Measurements from ENCODE around the gene SPPL2B. TPM values are rescaled to one million over a fixed set of nuclear protein-coding genes. Genes with fewer than 3 reads are reported as not detected.

Gene SPPL2B
- total RNA-seq, 1 donor from 2014 or later = 52.3 TPM

DNA sequence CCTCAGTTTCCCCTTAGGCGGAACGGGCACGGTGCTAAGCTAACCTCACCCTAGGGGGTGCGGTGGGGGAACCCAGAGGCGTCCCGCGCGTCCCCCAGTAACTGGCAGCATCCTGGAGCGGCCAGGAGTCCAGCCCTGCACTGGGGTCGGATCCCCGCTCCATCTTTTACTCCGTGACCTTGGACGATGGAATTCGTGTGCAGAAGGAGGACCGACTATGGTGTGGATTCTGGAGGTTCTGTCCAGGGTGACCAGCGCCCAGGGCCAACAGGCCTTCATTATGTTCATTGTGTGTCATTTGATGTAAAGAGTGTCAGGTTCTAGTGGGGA, 630 bp downstream of the SPPL2B start:
- DNase-seq (no peak), ATAC-seq (peak; percentile 1 to 17)
- TF ChIP-seq, protein P1, sequence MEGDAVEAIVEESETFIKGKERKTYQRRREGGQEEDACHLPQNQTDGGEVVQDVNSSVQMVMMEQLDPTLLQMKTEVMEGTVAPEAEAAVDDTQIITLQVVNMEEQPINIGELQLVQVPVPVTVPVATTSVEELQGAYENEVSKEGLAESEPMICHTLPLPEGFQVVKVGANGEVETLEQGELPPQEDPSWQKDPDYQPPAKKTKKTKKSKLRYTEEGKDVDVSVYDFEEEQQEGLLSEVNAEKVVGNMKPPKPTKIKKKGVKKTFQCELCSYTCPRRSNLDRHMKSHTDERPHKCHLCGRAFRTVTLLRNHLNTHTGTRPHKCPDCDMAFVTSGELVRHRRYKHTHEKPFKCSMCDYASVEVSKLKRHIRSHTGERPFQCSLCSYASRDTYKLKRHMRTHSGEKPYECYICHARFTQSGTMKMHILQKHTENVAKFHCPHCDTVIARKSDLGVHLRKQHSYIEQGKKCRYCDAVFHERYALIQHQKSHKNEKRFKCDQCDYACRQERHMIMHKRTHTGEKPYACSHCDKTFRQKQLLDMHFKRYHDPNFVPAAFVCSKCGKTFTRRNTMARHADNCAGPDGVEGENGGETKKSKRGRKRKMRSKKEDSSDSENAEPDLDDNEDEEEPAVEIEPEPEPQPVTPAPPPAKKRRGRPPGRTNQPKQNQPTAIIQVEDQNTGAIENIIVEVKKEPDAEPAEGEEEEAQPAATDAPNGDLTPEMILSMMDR (IDR thresholded peaks at IDR 0.05) = no peak
- H3K4me1 ChIP-seq = peaks cover 53% of the 10 kb centered on the region
- peaks cover 17% of the 10 kb centered on the region for H3K36me3 ChIP-seq
- intact Hi-C loops (cut with DNase I) = no loop called here
- no peaks in the 10 kb centered on the region for H3K9me3 ChIP-seq
- peak overlapping the region; percentile 84 for H3K27ac ChIP-seq
- peak overlapping the region; percentile 93 for H3K4me3 ChIP-seq
- H3K27me3 ChIP-seq (ENCODE audit: low read depth) = no peaks in the 10 kb centered on the region

DNA sequence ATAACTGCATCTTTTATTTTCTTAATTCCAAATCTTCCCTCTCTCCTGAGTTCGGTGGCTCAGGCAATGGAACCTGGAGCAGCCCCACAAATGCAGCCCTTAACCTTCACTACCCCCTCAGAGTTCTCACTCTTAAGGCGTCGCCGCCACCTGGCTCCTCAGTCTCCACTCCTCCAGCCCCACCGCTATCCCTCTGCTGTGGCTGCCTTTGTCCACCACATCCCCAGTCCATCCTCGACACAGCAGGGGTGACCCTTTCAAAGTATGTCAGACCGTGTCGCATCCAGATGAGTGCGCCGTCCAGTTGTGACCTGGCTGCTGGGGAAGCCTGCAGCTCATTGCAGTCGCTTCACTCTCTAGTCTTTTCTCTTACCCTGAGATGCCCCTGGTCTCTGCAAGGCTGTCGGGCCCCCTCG, 1.0 kb downstream of the SPPL2B start:
- no peaks in the 10 kb centered on the region for H3K9me3 ChIP-seq
- no peak overlapping the region for H3K27ac ChIP-seq
- no peaks in the 10 kb centered on the region for H3K27me3 ChIP-seq (ENCODE audit: low read depth)
- no peak for DNase-seq
- intact Hi-C loops (cut with DNase I) = no loop called here
- H3K4me3 ChIP-seq = peak overlapping the region; percentile 93
- TF ChIP-seq, protein P1 (IDR thresholded peaks at IDR 0.05) = no peak
- ATAC-seq = no peak
- H3K4me1 ChIP-seq = peaks cover 53% of the 10 kb centered on the region
- H3K36me3 ChIP-seq = peaks cover 13% of the 10 kb centered on the region

DNA sequence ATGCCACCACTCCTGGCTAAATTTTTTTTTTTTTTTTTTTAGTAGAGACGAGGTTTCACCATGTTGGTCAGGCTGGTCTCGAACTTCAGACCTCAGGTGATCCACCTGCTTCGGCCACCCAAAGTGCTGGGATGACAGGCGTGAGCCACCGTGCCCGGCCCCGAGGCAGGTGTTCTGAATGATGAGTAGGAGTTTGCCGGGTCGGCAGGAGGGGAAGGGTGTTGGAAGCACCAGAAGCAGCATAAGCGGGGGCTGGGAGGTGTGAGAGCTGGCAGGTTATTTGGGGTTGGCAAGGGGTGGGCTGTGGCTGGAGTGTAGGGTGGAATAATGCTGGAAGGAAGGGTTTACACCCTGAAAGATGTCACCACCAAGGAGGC, 1.8 kb downstream of the SPPL2B start:
- H3K4me1 ChIP-seq = peaks cover 53% of the 10 kb centered on the region
- intact Hi-C loops (cut with DNase I) = no loop called here

DNA sequence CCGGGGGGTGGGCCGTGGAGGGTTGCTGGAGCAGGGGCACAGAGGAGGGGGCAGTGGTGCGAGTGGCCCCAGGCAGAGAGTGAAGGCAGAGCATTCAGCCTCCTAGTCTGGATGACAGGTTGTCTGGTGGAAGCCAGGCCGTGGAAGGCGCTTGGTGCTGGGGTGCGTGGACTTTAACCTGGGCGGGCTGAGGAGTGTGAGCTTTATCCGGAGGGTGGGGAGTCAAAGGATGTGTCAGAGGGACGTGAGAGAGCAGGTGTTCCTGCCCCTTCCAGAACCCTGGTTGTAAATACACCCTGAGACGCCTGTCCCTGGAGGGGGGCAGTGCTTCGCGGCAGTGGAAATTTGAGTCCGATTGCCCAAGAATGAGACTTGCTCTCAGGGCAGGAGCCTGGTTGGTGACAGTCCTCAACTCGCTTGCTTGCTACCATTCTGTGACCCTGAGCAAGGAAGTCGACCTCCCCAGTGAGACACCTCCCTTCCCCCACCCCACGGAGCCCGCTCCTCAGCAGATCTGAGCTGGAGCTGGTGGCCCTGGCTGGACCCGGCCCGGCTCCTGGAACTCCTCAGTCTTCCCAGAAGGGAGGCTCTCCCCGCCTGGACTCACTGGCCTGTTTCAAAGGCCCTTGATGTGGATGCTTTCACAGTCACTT, 2.3 kb downstream of the SPPL2B start:
- Histone ChIP-seq H3K4me3 (no peak overlapping the region), H3K36me3 (peaks cover 2% of the 10 kb centered on the region), H3K27ac (no peak overlapping the region), H3K27me3 (ENCODE audit: low read depth) (no peaks in the 10 kb centered on the region), H3K9me3 (no peaks in the 10 kb centered on the region), H3K4me1 (peaks cover 53% of the 10 kb centered on the region)
- DNase-seq = no peak
- no peak for ATAC-seq
- TF ChIP-seq, protein P1 (IDR thresholded peaks at IDR 0.05) = no peak
- intact Hi-C loops (cut with DNase I) = no loop called here

More for the DNA sequence above, 1.8 kb downstream of the SPPL2B start:
- Histone ChIP-seq H3K4me3 (no peak overlapping the region), H3K36me3 (peaks cover 6% of the 10 kb centered on the region), H3K27ac (no peak overlapping the region), H3K9me3 (no peaks in the 10 kb centered on the region), H3K27me3 (ENCODE audit: low read depth) (no peaks in the 10 kb centered on the region)
- DNase-seq (no peak), ATAC-seq (no peak)
- TF ChIP-seq, protein P1 (IDR thresholded peaks at IDR 0.05) = no peak

DNA sequence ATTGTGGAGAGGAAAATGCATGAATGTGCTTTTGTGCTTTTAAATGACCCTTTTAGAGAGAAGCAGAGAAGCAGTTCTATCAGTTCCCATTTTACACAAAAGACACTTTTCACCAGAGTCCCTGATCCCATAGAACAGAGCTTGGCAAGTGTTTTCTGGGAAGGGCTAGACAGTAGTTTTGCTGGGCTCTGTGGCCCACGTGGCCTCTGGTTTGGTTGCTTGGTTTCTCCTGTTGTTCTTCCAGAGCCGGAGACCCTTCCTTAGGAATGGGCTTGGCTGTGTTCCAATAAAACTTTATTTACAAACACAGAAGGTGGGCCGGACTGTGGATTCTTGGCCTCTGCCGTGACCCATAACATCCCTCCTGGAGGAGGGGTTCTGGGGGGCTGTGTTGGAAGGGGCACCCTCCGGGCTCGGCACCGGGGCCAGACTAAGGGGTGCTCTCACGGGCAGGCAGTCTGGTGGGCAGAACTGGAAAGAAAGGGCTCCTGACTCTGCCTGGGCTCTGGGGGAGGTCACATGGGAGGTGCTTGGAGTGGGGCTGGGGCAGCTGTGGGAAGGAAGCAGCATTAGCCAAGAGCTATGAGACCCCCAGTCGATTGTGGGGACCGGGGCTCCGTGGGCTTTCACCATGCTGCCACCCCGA, 3.2 kb downstream of the SPPL2B start:
- intact Hi-C loops (cut with DNase I) = no loop called here
- no peak overlapping the region for H3K4me3 ChIP-seq
- H3K4me1 ChIP-seq = peaks cover 48% of the 10 kb centered on the region
- no peaks in the 10 kb centered on the region for H3K27me3 ChIP-seq (ENCODE audit: low read depth)
- no peak for DNase-seq
- H3K27ac ChIP-seq = no peak overlapping the region
- no peak for ATAC-seq
- TF ChIP-seq, protein P1 (IDR thresholded peaks at IDR 0.05) = no peak
- H3K9me3 ChIP-seq = no peaks in the 10 kb centered on the region
- no peaks in the 10 kb centered on the region for H3K36me3 ChIP-seq

All from lower lobe of right lung (tissue), 2 donors.